ENCODE measurements around the gene MYL5.
A peak's percentile ranks its signal among the peaks of the same experiment; 100 is the strongest.

MYL5 gene

DNA sequence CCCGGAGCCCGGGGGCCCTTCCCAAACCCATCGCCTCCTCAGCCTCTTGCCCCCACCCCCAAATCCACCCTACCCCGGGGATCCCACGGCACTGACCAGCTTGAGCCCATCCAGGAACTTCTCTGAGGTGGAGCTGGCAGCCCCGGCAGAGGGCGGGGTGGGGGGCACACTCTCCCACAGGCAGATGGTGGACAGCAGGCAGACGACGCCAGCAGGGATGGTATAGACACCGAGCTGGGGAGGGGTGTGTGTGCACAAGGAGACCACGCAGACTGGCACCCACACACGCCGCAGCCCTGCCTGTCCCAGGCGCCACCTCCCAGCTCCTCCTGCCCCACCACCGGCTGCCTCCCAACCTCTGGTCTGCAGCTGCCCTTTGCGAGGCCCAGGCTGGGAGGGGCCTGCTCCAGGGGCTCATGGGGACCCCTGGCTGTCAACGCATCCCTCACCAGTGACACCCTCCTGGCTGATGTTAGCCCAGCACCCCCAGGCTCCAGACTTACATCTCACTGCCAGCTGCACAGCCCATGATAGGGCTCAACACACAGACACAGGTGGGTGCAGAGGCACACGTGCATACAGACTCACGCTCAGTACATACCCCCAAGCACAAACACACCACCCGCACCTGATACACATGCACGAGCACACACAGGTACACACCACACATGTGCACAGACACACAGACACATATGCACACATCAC is 10.4 kb downstream of the MYL5 start:
- no peak for ATAC-seq

GRCh38 chr4:685679-686412 is 11.5 kb downstream of the MYL5 start:
- no peak for ATAC-seq
- TF ChIP-seq ZC3H10 (CRISPR knock-in tag; IDR thresholded peaks at IDR 0.05) (no peak), ZNF8 (CRISPR knock-in tag; IDR thresholded peaks at IDR 0.05) (no peak), TCF4 (CRISPR knock-in tag; IDR thresholded peaks at IDR 0.05; ENCODE audit: borderline replicate concordance) (no peak)
- TF ChIP-seq, protein P1, sequence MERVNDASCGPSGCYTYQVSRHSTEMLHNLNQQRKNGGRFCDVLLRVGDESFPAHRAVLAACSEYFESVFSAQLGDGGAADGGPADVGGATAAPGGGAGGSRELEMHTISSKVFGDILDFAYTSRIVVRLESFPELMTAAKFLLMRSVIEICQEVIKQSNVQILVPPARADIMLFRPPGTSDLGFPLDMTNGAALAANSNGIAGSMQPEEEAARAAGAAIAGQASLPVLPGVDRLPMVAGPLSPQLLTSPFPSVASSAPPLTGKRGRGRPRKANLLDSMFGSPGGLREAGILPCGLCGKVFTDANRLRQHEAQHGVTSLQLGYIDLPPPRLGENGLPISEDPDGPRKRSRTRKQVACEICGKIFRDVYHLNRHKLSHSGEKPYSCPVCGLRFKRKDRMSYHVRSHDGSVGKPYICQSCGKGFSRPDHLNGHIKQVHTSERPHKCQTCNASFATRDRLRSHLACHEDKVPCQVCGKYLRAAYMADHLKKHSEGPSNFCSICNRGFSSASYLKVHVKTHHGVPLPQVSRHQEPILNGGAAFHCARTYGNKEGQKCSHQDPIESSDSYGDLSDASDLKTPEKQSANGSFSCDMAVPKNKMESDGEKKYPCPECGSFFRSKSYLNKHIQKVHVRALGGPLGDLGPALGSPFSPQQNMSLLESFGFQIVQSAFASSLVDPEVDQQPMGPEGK (CRISPR knock-in tag; IDR thresholded peaks at IDR 0.05; ENCODE audit: borderline replicate concordance): no peak

More for the DNA sequence above, 10.4 kb downstream of the MYL5 start:
- TF ChIP-seq ZNF8 (CRISPR knock-in tag; IDR thresholded peaks at IDR 0.05) (no peak), ZFP30 (CRISPR knock-in tag; IDR thresholded peaks at IDR 0.05) (no peak)
- TF ChIP-seq, protein P2, sequence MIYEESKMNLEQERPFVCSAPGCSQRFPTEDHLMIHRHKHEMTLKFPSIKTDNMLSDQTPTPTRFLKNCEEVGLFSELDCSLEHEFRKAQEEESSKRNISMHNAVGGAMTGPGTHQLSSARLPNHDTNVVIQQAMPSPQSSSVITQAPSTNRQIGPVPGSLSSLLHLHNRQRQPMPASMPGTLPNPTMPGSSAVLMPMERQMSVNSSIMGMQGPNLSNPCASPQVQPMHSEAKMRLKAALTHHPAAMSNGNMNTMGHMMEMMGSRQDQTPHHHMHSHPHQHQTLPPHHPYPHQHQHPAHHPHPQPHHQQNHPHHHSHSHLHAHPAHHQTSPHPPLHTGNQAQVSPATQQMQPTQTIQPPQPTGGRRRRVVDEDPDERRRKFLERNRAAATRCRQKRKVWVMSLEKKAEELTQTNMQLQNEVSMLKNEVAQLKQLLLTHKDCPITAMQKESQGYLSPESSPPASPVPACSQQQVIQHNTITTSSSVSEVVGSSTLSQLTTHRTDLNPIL (CRISPR knock-in tag; IDR thresholded peaks at IDR 0.05; ENCODE audit: low read depth): no peak
- TF ChIP-seq, protein P1 (CRISPR knock-in tag; IDR thresholded peaks at IDR 0.05; ENCODE audit: borderline replicate concordance): no peak

GRCh38 chr4:686413-687040 is 12.2 kb downstream of the MYL5 start:
- peak; percentile 0; the same call in 2 of the 3 replicates for ATAC-seq
- TF ChIP-seq TOX (CRISPR knock-in tag; IDR thresholded peaks at IDR 0.05; ENCODE audit: borderline replicate concordance) (no peak), ZNF565 (CRISPR knock-in tag; conservative IDR thresholded peaks at IDR 0.05; ENCODE audit: low read depth) (no peak), GLIS3 (CRISPR knock-in tag; IDR thresholded peaks at IDR 0.05) (no peak), ZNF70 (CRISPR knock-in tag; IDR thresholded peaks at IDR 0.05) (no peak), ZFP30 (CRISPR knock-in tag; IDR thresholded peaks at IDR 0.05) (no peak)

- TF ChIP-seq ZNF8 (CRISPR knock-in tag; IDR thresholded peaks at IDR 0.05): no peak
- TF ChIP-seq TCF4 (CRISPR knock-in tag; IDR thresholded peaks at IDR 0.05; ENCODE audit: borderline replicate concordance): no peak
- no peak for TF ChIP-seq ZNF70 (CRISPR knock-in tag; IDR thresholded peaks at IDR 0.05)
- TF ChIP-seq SNAI2 (CRISPR knock-in tag; IDR thresholded peaks at IDR 0.05): no peak
- TF ChIP-seq PPARA (CRISPR knock-in tag; IDR thresholded peaks at IDR 0.05; ENCODE audit: borderline replicate concordance): no peak
- TF ChIP-seq, protein P2 (CRISPR knock-in tag; IDR thresholded peaks at IDR 0.05; ENCODE audit: low read depth): no peak
- TF ChIP-seq, protein P1 (CRISPR knock-in tag; IDR thresholded peaks at IDR 0.05; ENCODE audit: borderline replicate concordance): no peak
- TF ChIP-seq ZFP30 (CRISPR knock-in tag; IDR thresholded peaks at IDR 0.05): no peak
- no peak for TF ChIP-seq CSRNP3 (CRISPR knock-in tag; IDR thresholded peaks at IDR 0.05)
- TF ChIP-seq GLIS3 (CRISPR knock-in tag; IDR thresholded peaks at IDR 0.05): no peak
- TF ChIP-seq BACH2 (CRISPR knock-in tag; IDR thresholded peaks at IDR 0.05; ENCODE audit: borderline replicate concordance): no peak
- TF ChIP-seq CSDC2 (CRISPR knock-in tag; IDR thresholded peaks at IDR 0.05): no peak
- TF ChIP-seq ZC3H10 (CRISPR knock-in tag; IDR thresholded peaks at IDR 0.05): no peak
- no peak for TF ChIP-seq ZFP3 (CRISPR knock-in tag; IDR thresholded peaks at IDR 0.05)
- no peak for TF ChIP-seq POU6F1 (CRISPR knock-in tag; IDR thresholded peaks at IDR 0.05; ENCODE audit: borderline replicate concordance, low read depth)
- TF ChIP-seq ARNTL (CRISPR knock-in tag; IDR thresholded peaks at IDR 0.05; ENCODE audit: borderline replicate concordance, low read depth): no peak
- peak; percentile 85 for ATAC-seq
These were observed 13.0 kb downstream of the MYL5 start for GRCh38 chr4:687048-687970.
